H9 (cell line): Measurements from ENCODE around the gene MYO5C. TPM values are rescaled to one million over a fixed set of nuclear protein-coding genes. Genes with fewer than 3 reads are reported as not detected.

Experiments used
- DNase-seq: peaks from one replicate; pipeline ENCODE4 v3.0.0-alpha.2; 2017
- H2AFZ ChIP-seq: one replicate; pipeline ENCODE4 v1.6.1; 2013; ENCODE audit warnings: mild to moderate bottlenecking, low read length, control low read depth, moderate library complexity
- H2AK5ac ChIP-seq: 2 replicates; pipeline ENCODE4 v1.6.1; 2013; ENCODE audit warnings: low read length, control low read depth, mixed read lengths; ENCODE audit not compliant: insufficient read length
- H2BK120ac ChIP-seq: one replicate; pipeline ENCODE4 v1.6.1; 2013; ENCODE audit warnings: low read depth, mild to moderate bottlenecking, low read length, control low read depth, inconsistent platforms; ENCODE audit not compliant: poor library complexity, severe bottlenecking
- H2BK12ac ChIP-seq: 2 replicates; pipeline ENCODE4 v1.6.1; 2013; ENCODE audit warnings: low read length, control low read depth, mixed read lengths, low read depth; ENCODE audit not compliant: insufficient read length
- H2BK15ac ChIP-seq: 2 replicates; pipeline ENCODE4 v1.6.1; 2013; ENCODE audit warnings: low read depth, low read length, control low read depth
- H2BK20ac ChIP-seq: one replicate; pipeline ENCODE4 v1.6.1; 2013; ENCODE audit warnings: low read depth, mild to moderate bottlenecking, low read length, control low read depth, inconsistent platforms; ENCODE audit not compliant: poor library complexity, severe bottlenecking
- H2BK5ac ChIP-seq: 2 replicates; pipeline ENCODE4 v1.6.1; 2013; ENCODE audit warnings: low read length, control low read depth, mixed read lengths; ENCODE audit not compliant: insufficient read length
- H3K14ac ChIP-seq: 2 replicates; pipeline ENCODE4 v1.6.1; 2013; ENCODE audit warnings: low read length, control low read depth; ENCODE audit not compliant: insufficient read depth
- H3K18ac ChIP-seq: 2 replicates; pipeline ENCODE4 v1.6.1; 2013; ENCODE audit warnings: low read depth, mild to moderate bottlenecking, mixed read lengths, low read length, control low read depth; ENCODE audit not compliant: insufficient read length
- H3K23ac ChIP-seq: 2 replicates; pipeline ENCODE4 v1.6.1; 2013; ENCODE audit warnings: low read length, control low read depth, mixed read lengths, low read depth; ENCODE audit not compliant: insufficient read length
- H3K23me2 ChIP-seq: 2 replicates; pipeline ENCODE4 v1.6.1; 2013; ENCODE audit warnings: low read depth, mild to moderate bottlenecking, mixed read lengths, low read length, control low read depth; ENCODE audit not compliant: insufficient read length, poor library complexity, severe bottlenecking
- H3K27ac ChIP-seq: 2 replicates; pipeline ENCODE4 v1.5.1; 2013; ENCODE audit warnings: low read length, control low read depth, mixed read lengths, low read depth; ENCODE audit not compliant: insufficient read length
- H3K27me3 ChIP-seq: 2 replicates; pipeline ENCODE4 v1.6.1; 2013; ENCODE audit warnings: low read length, control low read depth, inconsistent platforms; ENCODE audit not compliant: insufficient read depth
- H3K4ac ChIP-seq: 2 replicates; pipeline ENCODE4 v1.6.1; 2013; ENCODE audit warnings: low read depth, mild to moderate bottlenecking, control low read depth, inconsistent platforms, low read length, moderate library complexity
- H3K4me1 ChIP-seq: 2 replicates; pipeline ENCODE4 v1.6.1; 2013; ENCODE audit warnings: low read length, control low read depth, inconsistent platforms; ENCODE audit not compliant: insufficient read depth
- H3K4me2 ChIP-seq: 2 replicates; pipeline ENCODE4 v1.6.1; 2013; ENCODE audit warnings: low read length, control low read depth, mixed read lengths; ENCODE audit not compliant: insufficient read length, insufficient read depth
- H3K56ac ChIP-seq: 2 replicates; pipeline ENCODE4 v1.6.1; 2013; ENCODE audit warnings: low read depth, mild to moderate bottlenecking, mixed read lengths, low read length, control low read depth; ENCODE audit not compliant: insufficient read length
- H3K79me1 ChIP-seq: 2 replicates; pipeline ENCODE4 v1.6.1; 2013; ENCODE audit warnings: low read depth, mild to moderate bottlenecking, moderate library complexity, low read length, control low read depth, inconsistent platforms; ENCODE audit not compliant: insufficient read depth, poor library complexity, severe bottlenecking
- H3K79me2 ChIP-seq: 2 replicates; pipeline ENCODE4 v1.6.1; 2013; ENCODE audit warnings: low read length, control low read depth, inconsistent platforms; ENCODE audit not compliant: insufficient read depth
- H3K9ac ChIP-seq: 2 replicates; pipeline ENCODE4 v1.6.1; 2013; ENCODE audit warnings: low read length, control low read depth, mixed read lengths; ENCODE audit not compliant: insufficient read length; ENCODE audit errors: extremely low read depth
- H3K9me3 ChIP-seq: one replicate; pipeline ENCODE4 v1.6.1; 2013; ENCODE audit warnings: low read depth, low read length, inconsistent platforms; ENCODE audit not compliant: control insufficient read depth
- H3T11ph ChIP-seq: one replicate; pipeline ENCODE4 v1.6.1; 2013; ENCODE audit warnings: mild to moderate bottlenecking, low read length, control low read depth, inconsistent platforms
- H4K20me1 ChIP-seq: one replicate; pipeline ENCODE4 v1.6.1; 2013; ENCODE audit not compliant: control insufficient read depth, insufficient read length, insufficient read depth
- H4K5ac ChIP-seq: 2 replicates; pipeline ENCODE4 v1.6.1; 2013; ENCODE audit warnings: low read depth, mild to moderate bottlenecking, mixed read lengths, low read length, control low read depth; ENCODE audit not compliant: insufficient read length
- H4K8ac ChIP-seq: replicated peaks from 2 replicates; pipeline ENCODE4 v1.6.1; 2013; ENCODE audit warnings: low read length, control low read depth, mixed read lengths, low read depth; ENCODE audit not compliant: insufficient read length
- H4K91ac ChIP-seq: 2 replicates; pipeline ENCODE4 v1.6.1; 2013; ENCODE audit warnings: low read depth, mild to moderate bottlenecking, moderate library complexity, mixed read lengths, low read length, control low read depth; ENCODE audit not compliant: insufficient read length
- H3K27ac Mint-ChIP-seq, 3 experiments: 2 replicates in 2 of 3; 3 replicates in 1 of 3; pipeline ENCODE4 v1.8.0; 2020 to 2021; ENCODE audit warnings: mixed read lengths in 3 of 3, mild to moderate bottlenecking in 1 of 3, moderate library complexity in 1 of 3
- H3K27me3 Mint-ChIP-seq: 2 replicates; pipeline ENCODE4 v1.8.0; 2021; ENCODE audit warnings: low read depth, mild to moderate bottlenecking, moderate library complexity, mixed read lengths
- H3K36me3 Mint-ChIP-seq, 3 experiments: 2 replicates in 2 of 3; 3 replicates in 1 of 3; pipeline ENCODE4 v1.8.0; 2020 to 2021; ENCODE audit warnings: low read depth in 3 of 3, mixed read lengths in 3 of 3; ENCODE audit not compliant: insufficient read depth in 1 of 3
- H3K4me1 Mint-ChIP-seq, 2 experiments: 2 replicates each; pipeline ENCODE4 v1.8.0; 2020; ENCODE audit warnings: mixed read lengths in 2 of 2
- H3K4me3 Mint-ChIP-seq, 2 experiments: 2 replicates in 1 of 2; 3 replicates in 1 of 2; pipeline ENCODE4 v1.8.0; 2020 to 2021; ENCODE audit warnings: mild to moderate bottlenecking in 2 of 2, mixed read lengths in 2 of 2, moderate library complexity in 1 of 2
- H3K9me3 Mint-ChIP-seq, 2 experiments: 2 replicates in 1 of 2; 3 replicates in 1 of 2; pipeline ENCODE4 v1.8.0; 2020; ENCODE audit warnings: mild to moderate bottlenecking in 2 of 2, mixed read lengths in 2 of 2, moderate library complexity in 1 of 2
- CTCF ChIP-seq: fragments of 200-600 bp; sonication (generic); conservative IDR thresholded peaks from 3 replicates; pipeline ENCODE4 v1.8.0; 2021; ENCODE audit warnings: antibody characterized with exemption, mild to moderate bottlenecking
- WGBS: extraction: QIAGEN DNeasy Blood & Tissue Kit; methylation state at CpG from one replicate; pipeline ENCODE4 v1.1.7; 2013; ENCODE audit warnings: missing lambda C conversion rate, low lambda C conversion rate, mixed read lengths; ENCODE audit not compliant: insufficient read length; ENCODE audit errors: extremely low coverage; 5-methylcytosine and 5-hydroxymethylcytosine counted together
- total RNA-seq: library from RNA; stranded (reverse); gene quantifications from 2 replicates; pipeline ENCODE4 v1.2.1, GENCODE V29; 2021

The MYO5C gene
- total RNA-seq, 1 experiment from 2014 or later, result 22.2 TPM

- H3K27ac ChIP-seq, result no peak overlapping the region
- H4K20me1 ChIP-seq, result no peaks in the 10 kb centered on the region
- H3T11ph ChIP-seq, result no peak overlapping the region
- no peak for TF ChIP-seq CTCF
- no peaks in the 10 kb centered on the region for H3K79me2 ChIP-seq
- no peak overlapping the region for H3K27ac Mint-ChIP-seq
- H2AK5ac ChIP-seq, result no peak overlapping the region
- H2BK5ac ChIP-seq, result no peak overlapping the region
- no peak overlapping the region for H4K91ac ChIP-seq
- no peak overlapping the region for H2BK12ac ChIP-seq
- no peaks in the 10 kb centered on the region for H3K23me2 ChIP-seq
- H2BK15ac ChIP-seq, result no peak overlapping the region
- H3K9me3 Mint-ChIP-seq, result no peaks in the 10 kb centered on the region
- no peak overlapping the region for H3K4ac ChIP-seq
- no CpG with 5 or more reads among the region's 1 CpG for WGBS
- H3K14ac ChIP-seq, result no peak overlapping the region
- no peaks in the 10 kb centered on the region for H3K27me3 Mint-ChIP-seq
- no peak overlapping the region for H3K56ac ChIP-seq
- peaks cover 4 to 57% (median 32%) of the 10 kb centered on the region in 3 experiments for H3K36me3 Mint-ChIP-seq
- no peak overlapping the region for H2BK20ac ChIP-seq
- no peak overlapping the region for H3K18ac ChIP-seq
- no peaks in the 10 kb centered on the region for H3K9me3 ChIP-seq
- peaks cover 11% of the 10 kb centered on the region in 2 experiments for H3K4me1 Mint-ChIP-seq
- no peak for DNase-seq
- no peak overlapping the region for H3K4me2 ChIP-seq
- H3K23ac ChIP-seq, result no peak overlapping the region
- no peaks in the 10 kb centered on the region for H3K79me1 ChIP-seq
- H3K9ac ChIP-seq, result no peak overlapping the region
- H2AFZ ChIP-seq, result no peak overlapping the region
- no peak overlapping the region for H2BK120ac ChIP-seq
- no peaks in the 10 kb centered on the region for H3K4me1 ChIP-seq
- no peaks in the 10 kb centered on the region for H3K27me3 ChIP-seq
- no peak overlapping the region for H4K8ac ChIP-seq
- no peak overlapping the region for H3K4me3 Mint-ChIP-seq
- no peak overlapping the region for H4K5ac ChIP-seq
These were observed 88.4 kb downstream of the MYO5C start for GRCh38 chr15:52207191-52207590.
